Measurements from ENCODE around the gene AGBL4. TPM values are rescaled to one million over a fixed set of nuclear protein-coding genes. Genes with fewer than 3 reads are reported as not detected.

Gene AGBL4
- total and polyA plus RNA-seq, 2 of the 13 experiments (the other 11 are each of a cell fraction or from before 2014, with no cell fraction given) = not detected

DNA sequence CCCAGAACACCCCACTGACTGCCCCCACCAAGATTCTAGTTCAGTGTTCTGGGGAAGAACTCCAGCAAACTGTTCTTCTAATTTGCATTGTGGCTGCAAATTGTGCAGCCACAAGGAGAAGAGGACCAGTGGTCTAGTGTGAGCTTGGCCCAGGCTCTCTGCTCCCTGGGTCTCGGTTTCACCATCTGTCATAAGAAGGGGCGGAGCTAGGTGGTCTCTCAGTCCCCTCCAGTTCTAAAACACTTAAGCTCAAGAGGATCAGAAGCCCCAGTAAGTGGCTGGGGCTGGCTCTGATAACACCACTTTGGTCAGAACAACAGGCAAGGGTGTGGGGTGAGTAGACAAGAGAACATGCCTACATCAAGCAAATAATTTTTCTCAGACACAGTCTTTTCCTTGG, 1346.9 kb downstream of the AGBL4 start:
- FAIRE-seq (no peak), ATAC-seq (no peak), DNase-seq (ENCODE audit: low spot score) (no peak)
- Histone ChIP-seq H3K27me3 (ENCODE audit: control insufficient read depth in 1 of 2, insufficient read depth in 2 of 2, low read length in 2 of 2) (no peaks in the 10 kb centered on the region), H3K4me1 (ENCODE audit: insufficient read depth, low read length) (no peaks in the 10 kb centered on the region), H4K20me1 (ENCODE audit: insufficient read depth, low read length) (no peaks in the 10 kb centered on the region), H3K27ac (ENCODE audit: extremely low read length, insufficient read depth, low read length) (no peak overlapping the region), H3K9me3 (ENCODE audit: low read length) (no peaks in the 10 kb centered on the region), H3K4me3 (replicated peaks in 1 of 3; ENCODE audit: insufficient read depth in 1 of 3, low read depth in 2 of 3, low read length in 3 of 3) (no peak overlapping the region), H3K4me2 (ENCODE audit: low read depth, low read length) (no peak overlapping the region), H3K36me3 (replicated peaks in 1 of 2; ENCODE audit: control insufficient read depth in 1 of 2, insufficient read depth in 2 of 2, low read length in 2 of 2) (no peaks in the 10 kb centered on the region), H2AFZ (ENCODE audit: low read length) (no peak overlapping the region), H3K79me2 (ENCODE audit: insufficient read depth, low read length) (no peaks in the 10 kb centered on the region), H3K9ac (ENCODE audit: insufficient read depth, low read depth, low read length) (no peak overlapping the region)
- BruUV-seq (replicated peaks) = no TSS peak
- ChIA-PET POLR2A (no interaction called here), CTCF (ENCODE audit: low intra/inter-chr PET ratio, low total read pairs) (interaction anchor here (1.4 kb wide), 1 partner anchor 141 kb away, joined by 7 read pairs; no protein-coding TSS in a partner anchor)
- WGBS (ENCODE audit: low lambda C conversion rate) = 0% methylated on average over 2 of the region's 2 CpGs
- intact Hi-C loops (cut with micrococcal nuclease; ENCODE audit: unreplicated experiment) (loop anchor here (1.0 kb wide), 1 partner anchor 140 kb away; no protein-coding TSS in a partner anchor), in situ Hi-C loops (cut with HindIII; ENCODE audit: extremely low pct_ligation_motif_present, low pct_unique_long_range_greater_than_20kb) (loop anchor here (10.0 kb wide), 1 partner anchor 1668 kb away; no protein-coding TSS in a partner anchor)
- TF ChIP-seq, protein P1, sequence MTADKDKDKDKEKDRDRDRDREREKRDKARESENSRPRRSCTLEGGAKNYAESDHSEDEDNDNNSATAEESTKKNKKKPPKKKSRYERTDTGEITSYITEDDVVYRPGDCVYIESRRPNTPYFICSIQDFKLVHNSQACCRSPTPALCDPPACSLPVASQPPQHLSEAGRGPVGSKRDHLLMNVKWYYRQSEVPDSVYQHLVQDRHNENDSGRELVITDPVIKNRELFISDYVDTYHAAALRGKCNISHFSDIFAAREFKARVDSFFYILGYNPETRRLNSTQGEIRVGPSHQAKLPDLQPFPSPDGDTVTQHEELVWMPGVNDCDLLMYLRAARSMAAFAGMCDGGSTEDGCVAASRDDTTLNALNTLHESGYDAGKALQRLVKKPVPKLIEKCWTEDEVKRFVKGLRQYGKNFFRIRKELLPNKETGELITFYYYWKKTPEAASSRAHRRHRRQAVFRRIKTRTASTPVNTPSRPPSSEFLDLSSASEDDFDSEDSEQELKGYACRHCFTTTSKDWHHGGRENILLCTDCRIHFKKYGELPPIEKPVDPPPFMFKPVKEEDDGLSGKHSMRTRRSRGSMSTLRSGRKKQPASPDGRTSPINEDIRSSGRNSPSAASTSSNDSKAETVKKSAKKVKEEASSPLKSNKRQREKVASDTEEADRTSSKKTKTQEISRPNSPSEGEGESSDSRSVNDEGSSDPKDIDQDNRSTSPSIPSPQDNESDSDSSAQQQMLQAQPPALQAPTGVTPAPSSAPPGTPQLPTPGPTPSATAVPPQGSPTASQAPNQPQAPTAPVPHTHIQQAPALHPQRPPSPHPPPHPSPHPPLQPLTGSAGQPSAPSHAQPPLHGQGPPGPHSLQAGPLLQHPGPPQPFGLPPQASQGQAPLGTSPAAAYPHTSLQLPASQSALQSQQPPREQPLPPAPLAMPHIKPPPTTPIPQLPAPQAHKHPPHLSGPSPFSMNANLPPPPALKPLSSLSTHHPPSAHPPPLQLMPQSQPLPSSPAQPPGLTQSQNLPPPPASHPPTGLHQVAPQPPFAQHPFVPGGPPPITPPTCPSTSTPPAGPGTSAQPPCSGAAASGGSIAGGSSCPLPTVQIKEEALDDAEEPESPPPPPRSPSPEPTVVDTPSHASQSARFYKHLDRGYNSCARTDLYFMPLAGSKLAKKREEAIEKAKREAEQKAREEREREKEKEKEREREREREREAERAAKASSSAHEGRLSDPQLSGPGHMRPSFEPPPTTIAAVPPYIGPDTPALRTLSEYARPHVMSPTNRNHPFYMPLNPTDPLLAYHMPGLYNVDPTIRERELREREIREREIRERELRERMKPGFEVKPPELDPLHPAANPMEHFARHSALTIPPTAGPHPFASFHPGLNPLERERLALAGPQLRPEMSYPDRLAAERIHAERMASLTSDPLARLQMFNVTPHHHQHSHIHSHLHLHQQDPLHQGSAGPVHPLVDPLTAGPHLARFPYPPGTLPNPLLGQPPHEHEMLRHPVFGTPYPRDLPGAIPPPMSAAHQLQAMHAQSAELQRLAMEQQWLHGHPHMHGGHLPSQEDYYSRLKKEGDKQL (CRISPR knock-in tag; IDR thresholded peaks at IDR 0.05; ENCODE audit: low read depth) = no peak
- no peak for TF ChIP-seq ZNF557 (CRISPR knock-in tag; IDR thresholded peaks at IDR 0.05)
- TF ChIP-seq ETV5 (CRISPR knock-in tag; IDR thresholded peaks at IDR 0.05; ENCODE audit: borderline replicate concordance) = no peak
- no peak for TF ChIP-seq MAFK (conservative IDR thresholded peaks at IDR 0.05 in 1 of 2, IDR thresholded peaks at IDR 0.05 in 1 of 2; ENCODE audit: low read length in 2 of 2)
- TF ChIP-seq ZNF350 (CRISPR knock-in tag; IDR thresholded peaks at IDR 0.05; ENCODE audit: borderline replicate concordance, low read depth) = no peak
- no peak for TF ChIP-seq TAF15 (IDR thresholded peaks at IDR 0.05; ENCODE audit: low read depth, low read length, poor library complexity, severe bottlenecking)
- no peak for TF ChIP-seq CBX2 (IDR thresholded peaks at IDR 0.05; ENCODE audit: low read depth, low read length)
- no peak for TF ChIP-seq CBX2 (CRISPR knock-in tag; IDR thresholded peaks at IDR 0.05; ENCODE audit: low read depth)
- TF ChIP-seq ZNF782 (CRISPR knock-in tag; IDR thresholded peaks at IDR 0.05; ENCODE audit: borderline replicate concordance) = no peak
- TF ChIP-seq, protein P2, sequence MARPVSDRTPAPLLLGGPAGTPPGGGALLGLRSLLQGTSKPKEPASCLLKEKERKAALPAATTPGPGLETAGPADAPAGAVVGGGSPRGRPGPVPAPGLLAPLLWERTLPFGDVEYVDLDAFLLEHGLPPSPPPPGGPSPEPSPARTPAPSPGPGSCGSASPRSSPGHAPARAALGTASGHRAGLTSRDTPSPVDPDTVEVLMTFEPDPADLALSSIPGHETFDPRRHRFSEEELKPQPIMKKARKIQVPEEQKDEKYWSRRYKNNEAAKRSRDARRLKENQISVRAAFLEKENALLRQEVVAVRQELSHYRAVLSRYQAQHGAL (CRISPR knock-in tag; IDR thresholded peaks at IDR 0.05; ENCODE audit: not compliant biosample characterization) = no peak
- TF ChIP-seq, protein P3, sequence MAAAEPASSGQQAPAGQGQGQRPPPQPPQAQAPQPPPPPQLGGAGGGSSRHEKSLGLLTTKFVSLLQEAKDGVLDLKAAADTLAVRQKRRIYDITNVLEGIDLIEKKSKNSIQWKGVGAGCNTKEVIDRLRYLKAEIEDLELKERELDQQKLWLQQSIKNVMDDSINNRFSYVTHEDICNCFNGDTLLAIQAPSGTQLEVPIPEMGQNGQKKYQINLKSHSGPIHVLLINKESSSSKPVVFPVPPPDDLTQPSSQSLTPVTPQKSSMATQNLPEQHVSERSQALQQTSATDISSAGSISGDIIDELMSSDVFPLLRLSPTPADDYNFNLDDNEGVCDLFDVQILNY (CRISPR knock-in tag; conservative IDR thresholded peaks at IDR 0.05) = no peak
- no peak for TF ChIP-seq ZNF543 (CRISPR knock-in tag; IDR thresholded peaks at IDR 0.05)
- no peak for TF ChIP-seq ELF1 (CRISPR knock-in tag; IDR thresholded peaks at IDR 0.05)
- TF ChIP-seq ZNF3 (CRISPR knock-in tag; IDR thresholded peaks at IDR 0.05) = no peak
- TF ChIP-seq KLF6 (CRISPR knock-in tag; IDR thresholded peaks at IDR 0.05) = no peak
- TF ChIP-seq ZNF121 (CRISPR knock-in tag; IDR thresholded peaks at IDR 0.05) = no peak
- TF ChIP-seq ZNF33A (CRISPR knock-in tag; IDR thresholded peaks at IDR 0.05; ENCODE audit: borderline replicate concordance) = no peak
- no peak for TF ChIP-seq ZNF329 (CRISPR knock-in tag; IDR thresholded peaks at IDR 0.05; ENCODE audit: low read depth)
- TF ChIP-seq ZNF878 (CRISPR knock-in tag; IDR thresholded peaks at IDR 0.05) = no peak
